Astrocyte (in vitro differentiated cells and primary cell): ENCODE results near the gene ADAM19. TPM values are rescaled to one million over a fixed set of nuclear protein-coding genes. Genes with fewer than 3 reads are reported as not detected.

ENCODE experiments used
- DNase-seq: peaks from one replicate; pipeline ENCODE4 v3.0.0-alpha.2; 2010; ENCODE audit warnings: low read depth
- FAIRE-seq: peaks from 2 replicates; lab custom pipeline; 2011; peaks lifted over from hg19 to GRCh38; lab: Jason Lieb, UNC
- H2AFZ ChIP-seq: 2 replicates; pipeline ENCODE4 v1.6.0; 2012; ENCODE audit warnings: low read depth, low read length, inconsistent platforms
- H3K27ac ChIP-seq: 2 replicates; pipeline ENCODE4 v1.5.1; 2011; ENCODE audit warnings: low read depth, low read length, inconsistent platforms
- H3K27me3 ChIP-seq: 2 replicates; pipeline ENCODE4 v1.6.0; 2011; ENCODE audit warnings: low read length, inconsistent platforms; ENCODE audit not compliant: insufficient read depth
- H3K36me3 ChIP-seq: 2 replicates; pipeline ENCODE4 v1.5.1; 2011; ENCODE audit warnings: low read length, inconsistent platforms; ENCODE audit not compliant: insufficient read depth
- H3K4me1 ChIP-seq: 2 replicates; pipeline ENCODE4 v1.5.1; 2011; ENCODE audit warnings: low read length, inconsistent platforms; ENCODE audit not compliant: insufficient read depth
- H3K4me2 ChIP-seq: 2 replicates; pipeline ENCODE4 v1.6.0; 2012; ENCODE audit warnings: low read length, inconsistent platforms
- H3K4me3 ChIP-seq: 2 replicates; pipeline ENCODE4 v1.5.1; 2011; ENCODE audit warnings: low read depth, mild to moderate bottlenecking, low read length, inconsistent platforms; ENCODE audit not compliant: insufficient read depth
- H3K79me2 ChIP-seq: 2 replicates; pipeline ENCODE4 v1.6.0; 2012; ENCODE audit warnings: mild to moderate bottlenecking, low read length, inconsistent platforms; ENCODE audit not compliant: insufficient read depth
- H3K9ac ChIP-seq: 2 replicates; pipeline ENCODE4 v1.6.0; 2012; ENCODE audit warnings: mild to moderate bottlenecking, low read length, inconsistent platforms
- H3K9me3 ChIP-seq: 2 replicates; pipeline ENCODE4 v1.5.1; 2012; ENCODE audit warnings: low read depth, mild to moderate bottlenecking, low read length, inconsistent platforms; ENCODE audit not compliant: insufficient read depth
- H4K20me1 ChIP-seq: 2 replicates; pipeline ENCODE4 v1.6.0; 2012; ENCODE audit warnings: low read length, inconsistent platforms; ENCODE audit not compliant: insufficient read depth
- H3K27ac Mint-ChIP-seq: one replicate; pipeline ENCODE4 v1.8.0; 2021; ENCODE audit warnings: mild to moderate bottlenecking, mixed read lengths; ENCODE audit not compliant: unreplicated experiment
- H3K27me3 Mint-ChIP-seq: one replicate; pipeline ENCODE4 v1.8.0; 2021; ENCODE audit warnings: low read depth, mixed read lengths; ENCODE audit not compliant: unreplicated experiment
- H3K36me3 Mint-ChIP-seq: one replicate; pipeline ENCODE4 v1.8.0; 2021; ENCODE audit warnings: low read depth, mixed read lengths; ENCODE audit not compliant: unreplicated experiment
- H3K4me1 Mint-ChIP-seq: one replicate; pipeline ENCODE4 v1.8.0; 2021; ENCODE audit warnings: low read depth, mixed read lengths; ENCODE audit not compliant: unreplicated experiment
- H3K4me3 Mint-ChIP-seq: one replicate; pipeline ENCODE4 v1.8.0; 2021; ENCODE audit warnings: mild to moderate bottlenecking, moderate library complexity, mixed read lengths; ENCODE audit not compliant: unreplicated experiment
- H3K9me3 Mint-ChIP-seq: one replicate; pipeline ENCODE4 v1.8.0; 2021; ENCODE audit warnings: mild to moderate bottlenecking, mixed read lengths; ENCODE audit not compliant: unreplicated experiment
- EZH2 ChIP-seq: IDR thresholded peaks from 2 replicates; pipeline ENCODE4 v1.6.1; 2012; ENCODE audit warnings: mild to moderate bottlenecking, low read length, inconsistent platforms; ENCODE audit not compliant: insufficient read depth
- total RNA-seq: library from RNA; stranded (reverse); gene quantifications from 2 replicates; pipeline ENCODE4 v1.2.1, GENCODE V29; 2021
- TF ChIP-seq, protein P1 (sequence below): IDR thresholded peaks from 2 replicates; pipeline ENCODE4 v1.5.1; 2011; ENCODE audit warnings: low read depth, mild to moderate bottlenecking, inconsistent platforms, low read length, moderate library complexity; ENCODE audit not compliant: insufficient read depth

ADAM19 gene
- total RNA-seq, 1 donor from 2014 or later: 316 TPM

DNA sequence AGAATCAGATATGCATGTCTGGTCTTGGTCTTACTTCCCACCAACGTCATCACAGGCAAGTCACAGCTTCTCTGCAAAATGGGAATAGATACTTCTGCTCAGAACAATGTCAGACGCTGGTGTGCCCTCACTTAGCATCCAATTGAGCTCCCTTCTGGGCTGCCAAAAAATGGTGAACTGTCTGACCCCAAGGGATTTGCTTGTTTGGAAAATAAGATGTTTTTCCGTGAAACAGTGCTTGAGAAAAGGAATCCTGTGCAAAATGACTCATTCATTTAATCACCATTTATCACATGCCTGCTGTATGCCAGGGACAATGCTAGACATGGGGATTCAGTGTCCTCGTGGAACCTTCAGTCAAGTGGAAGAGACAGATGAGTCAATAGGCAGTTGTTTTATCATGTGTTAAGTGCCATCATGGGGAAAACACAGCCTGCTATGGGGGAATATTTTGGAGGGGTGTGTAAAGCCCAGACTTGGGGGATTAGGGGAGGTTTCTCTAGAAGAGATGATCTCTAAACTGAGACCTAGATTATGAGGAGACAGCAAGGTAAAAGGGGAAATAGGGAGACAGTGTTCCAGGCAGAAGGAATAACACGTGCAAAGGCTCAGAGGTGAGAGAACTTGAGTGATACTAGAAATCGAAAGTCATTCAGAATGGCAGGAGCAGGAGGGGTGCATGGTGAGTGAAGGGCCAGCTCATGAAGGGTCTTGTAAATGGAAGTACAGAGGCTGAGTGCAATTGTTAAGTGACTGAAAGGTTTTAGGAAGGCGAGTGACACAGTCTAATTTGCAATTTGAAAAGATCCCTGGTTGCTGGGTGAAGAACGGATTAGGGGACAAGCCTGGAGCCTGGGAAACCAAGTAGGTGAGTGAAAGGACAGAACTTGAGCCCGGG lies 111.7 kb downstream of the ADAM19 start:
- H2AFZ ChIP-seq: no peak overlapping the region
- H3K36me3 ChIP-seq: no peaks in the 10 kb centered on the region
- peak overlapping the region; percentile 57 for H3K4me2 ChIP-seq
- peak overlapping the region; percentile 44 for H3K27ac Mint-ChIP-seq
- no peaks in the 10 kb centered on the region for H3K9me3 ChIP-seq
- H3K4me1 ChIP-seq: peaks cover 28% of the 10 kb centered on the region
- peak overlapping the region; percentile 62 for H3K27ac ChIP-seq
- no peak for TF ChIP-seq EZH2
- TF ChIP-seq, protein P1, sequence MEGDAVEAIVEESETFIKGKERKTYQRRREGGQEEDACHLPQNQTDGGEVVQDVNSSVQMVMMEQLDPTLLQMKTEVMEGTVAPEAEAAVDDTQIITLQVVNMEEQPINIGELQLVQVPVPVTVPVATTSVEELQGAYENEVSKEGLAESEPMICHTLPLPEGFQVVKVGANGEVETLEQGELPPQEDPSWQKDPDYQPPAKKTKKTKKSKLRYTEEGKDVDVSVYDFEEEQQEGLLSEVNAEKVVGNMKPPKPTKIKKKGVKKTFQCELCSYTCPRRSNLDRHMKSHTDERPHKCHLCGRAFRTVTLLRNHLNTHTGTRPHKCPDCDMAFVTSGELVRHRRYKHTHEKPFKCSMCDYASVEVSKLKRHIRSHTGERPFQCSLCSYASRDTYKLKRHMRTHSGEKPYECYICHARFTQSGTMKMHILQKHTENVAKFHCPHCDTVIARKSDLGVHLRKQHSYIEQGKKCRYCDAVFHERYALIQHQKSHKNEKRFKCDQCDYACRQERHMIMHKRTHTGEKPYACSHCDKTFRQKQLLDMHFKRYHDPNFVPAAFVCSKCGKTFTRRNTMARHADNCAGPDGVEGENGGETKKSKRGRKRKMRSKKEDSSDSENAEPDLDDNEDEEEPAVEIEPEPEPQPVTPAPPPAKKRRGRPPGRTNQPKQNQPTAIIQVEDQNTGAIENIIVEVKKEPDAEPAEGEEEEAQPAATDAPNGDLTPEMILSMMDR: no peak
- no peak overlapping the region for H3K4me3 ChIP-seq
- H3K9me3 Mint-ChIP-seq: no peaks in the 10 kb centered on the region
- peaks cover 25% of the 10 kb centered on the region for H3K4me1 Mint-ChIP-seq
- H3K79me2 ChIP-seq: no peaks in the 10 kb centered on the region
- peaks cover 10% of the 10 kb centered on the region for H3K27me3 Mint-ChIP-seq
- peak overlapping the region; percentile 42 for H3K9ac ChIP-seq
- H3K36me3 Mint-ChIP-seq: peaks cover 2% of the 10 kb centered on the region
- H3K27me3 ChIP-seq: no peaks in the 10 kb centered on the region
- DNase-seq (peak; percentile 73), FAIRE-seq (no peak)
- peak overlapping the region; percentile 48 for H3K4me3 Mint-ChIP-seq
- H4K20me1 ChIP-seq: no peaks in the 10 kb centered on the region

DNA sequence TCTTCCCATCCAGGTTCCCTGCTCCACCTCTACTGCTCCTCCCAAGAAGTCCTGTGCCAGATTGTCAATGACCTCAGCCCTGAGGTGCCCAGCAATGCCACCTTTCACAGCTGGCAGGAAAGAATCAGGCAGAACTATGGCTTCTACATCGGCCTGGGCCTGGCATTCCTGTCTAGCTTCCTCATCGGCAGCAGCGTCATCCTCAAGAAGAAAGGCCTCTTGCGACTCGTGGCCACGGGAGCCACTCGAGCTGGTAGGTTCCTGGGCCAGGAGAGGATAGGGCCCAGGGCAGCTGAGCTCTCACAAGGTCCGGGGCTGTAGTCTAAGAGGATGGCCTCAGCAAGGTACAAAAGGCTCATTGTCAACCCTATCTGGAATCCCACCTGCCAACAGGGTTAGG lies 112.5 kb downstream of the ADAM19 start:
- no peaks in the 10 kb centered on the region for H3K9me3 Mint-ChIP-seq
- FAIRE-seq (no peak), DNase-seq (peak; percentile 38)
- Histone ChIP-seq H3K9ac (peak overlapping the region; percentile 42), H3K27ac (peak overlapping the region; percentile 62), H3K4me2 (no peak overlapping the region), H3K79me2 (no peaks in the 10 kb centered on the region), H2AFZ (no peak overlapping the region), H3K4me3 (no peak overlapping the region), H3K4me1 (peaks cover 28% of the 10 kb centered on the region), H3K36me3 (no peaks in the 10 kb centered on the region), H4K20me1 (no peaks in the 10 kb centered on the region), H3K27me3 (no peaks in the 10 kb centered on the region), H3K9me3 (no peaks in the 10 kb centered on the region)
- H3K36me3 Mint-ChIP-seq: peaks cover 2% of the 10 kb centered on the region
- H3K27ac Mint-ChIP-seq: no peak overlapping the region
- H3K4me3 Mint-ChIP-seq: peak overlapping the region; percentile 29
- TF ChIP-seq, protein P1: no peak
- no peak for TF ChIP-seq EZH2
- peaks cover 25% of the 10 kb centered on the region for H3K4me1 Mint-ChIP-seq
- H3K27me3 Mint-ChIP-seq: peaks cover 10% of the 10 kb centered on the region
